Measurements from ENCODE around the gene NWD2. TPM values are rescaled to one million over a fixed set of nuclear protein-coding genes. Genes with fewer than 3 reads are reported as not detected.

Gene NWD2
- total RNA-seq, 1 experiment from 2014 or later: not detected

- no peaks in the 10 kb centered on the region for H3K36me3 ChIP-seq (ENCODE audit: low read depth)
- H3K4me1 ChIP-seq (replicated peaks; ENCODE audit: insufficient read depth): peaks cover 39% of the 10 kb centered on the region
- H3K4me3 ChIP-seq: no peak overlapping the region
- H2AFZ ChIP-seq: no peak overlapping the region
- no peaks in the 10 kb centered on the region for H4K20me1 ChIP-seq (ENCODE audit: insufficient read depth)
- no peak overlapping the region for H3K4me2 ChIP-seq
- no peaks in the 10 kb centered on the region for H3K27me3 ChIP-seq (ENCODE audit: insufficient read depth, low read depth)
- H3K27ac ChIP-seq: no peak overlapping the region
- no peak for DNase-seq
- ChIA-PET POLR2A (ENCODE audit: unreplicated experiment) (no interaction called here), CTCF (no interaction called here)
- intact Hi-C loops (cut with micrococcal nuclease; ENCODE audit: unreplicated experiment): no loop called here
- no peak for TF ChIP-seq CTCF (conservative IDR thresholded peaks at IDR 0.05)
- no peak for TF ChIP-seq EZH2 (IDR thresholded peaks at IDR 0.05; ENCODE audit: low read depth)
- H3K9me2 ChIP-seq (ENCODE audit: insufficient read depth): no peaks in the 10 kb centered on the region
- BruUV-seq (replicated peaks): no TSS peak
- no peaks in the 10 kb centered on the region for H3K79me2 ChIP-seq (ENCODE audit: low read depth)
- H3K9me3 ChIP-seq (ENCODE audit: insufficient read depth, low read depth): no peaks in the 10 kb centered on the region; the same call in 1 of the 2 replicates
- peaks cover 20% of the 10 kb centered on the region for H3F3A ChIP-seq (ENCODE audit: insufficient read depth, low read depth)
These were observed 192.6 kb downstream of the NWD2 start for GRCh38 chr4:37437163-37437562.

GRCh38 chr4:37438564-37439279 lies 194.2 kb downstream of the NWD2 start:
- H3K27ac ChIP-seq: peak overlapping the region; percentile 61
- peak overlapping the region; percentile 10; the same call in 1 of the 2 replicates for H3K4me2 ChIP-seq
- CTCF ChIA-PET: no interaction called here

GRCh38 chr4:37439809-37440474 lies 195.4 kb downstream of the NWD2 start:
- Histone ChIP-seq H3F3A (ENCODE audit: insufficient read depth, low read depth) (peaks cover 23% of the 10 kb centered on the region), H3K4me3 (no peak overlapping the region), H4K20me1 (ENCODE audit: insufficient read depth) (no peaks in the 10 kb centered on the region), H3K9me3 (ENCODE audit: insufficient read depth, low read depth) (no peaks in the 10 kb centered on the region; the same call in 1 of the 2 replicates), H2AFZ (no peak overlapping the region), H3K4me2 (peak overlapping the region; percentile 59; the same call in 1 of the 2 replicates), H3K36me3 (ENCODE audit: low read depth) (no peaks in the 10 kb centered on the region), H3K79me2 (ENCODE audit: low read depth) (no peaks in the 10 kb centered on the region), H3K27me3 (ENCODE audit: insufficient read depth, low read depth) (no peaks in the 10 kb centered on the region), H3K27ac (peak overlapping the region; percentile 78; the same call in 1 of the 2 replicates), H3K4me1 (replicated peaks; ENCODE audit: insufficient read depth) (peaks cover 47% of the 10 kb centered on the region), H3K9me2 (ENCODE audit: insufficient read depth) (no peaks in the 10 kb centered on the region)
- intact Hi-C loops (cut with micrococcal nuclease; ENCODE audit: unreplicated experiment): no loop called here
- TF ChIP-seq EZH2 (IDR thresholded peaks at IDR 0.05; ENCODE audit: low read depth) (no peak), CTCF (conservative IDR thresholded peaks at IDR 0.05) (no peak)
- ChIA-PET CTCF (no interaction called here), POLR2A (ENCODE audit: unreplicated experiment) (no interaction called here)
- no TSS peak for BruUV-seq (replicated peaks)
- DNase-seq: no peak

More at GRCh38 chr4:37438564-37439279, 194.2 kb downstream of the NWD2 start:
- Histone ChIP-seq H4K20me1 (ENCODE audit: insufficient read depth) (no peaks in the 10 kb centered on the region), H2AFZ (no peak overlapping the region; the same call in 1 of the 2 replicates), H3K36me3 (ENCODE audit: low read depth) (no peaks in the 10 kb centered on the region), H3F3A (ENCODE audit: insufficient read depth, low read depth) (peaks cover 23% of the 10 kb centered on the region), H3K4me3 (no peak overlapping the region), H3K27me3 (ENCODE audit: insufficient read depth, low read depth) (no peaks in the 10 kb centered on the region), H3K9me2 (ENCODE audit: insufficient read depth) (no peaks in the 10 kb centered on the region), H3K4me1 (replicated peaks; ENCODE audit: insufficient read depth) (peaks cover 47% of the 10 kb centered on the region), H3K9me3 (ENCODE audit: insufficient read depth, low read depth) (no peaks in the 10 kb centered on the region; the same call in 1 of the 2 replicates), H3K79me2 (ENCODE audit: low read depth) (no peaks in the 10 kb centered on the region)
- intact Hi-C loops (cut with micrococcal nuclease; ENCODE audit: unreplicated experiment): no loop called here
- no TSS peak for BruUV-seq (replicated peaks)
- TF ChIP-seq EZH2 (IDR thresholded peaks at IDR 0.05; ENCODE audit: low read depth): no peak
- no peak for TF ChIP-seq CTCF (conservative IDR thresholded peaks at IDR 0.05)
- POLR2A ChIA-PET (ENCODE audit: unreplicated experiment): no interaction called here
- peak in 1 of 2 experiments; percentile 59 for DNase-seq
